Ovary (tissue), 9 donors: Measurements from ENCODE around the gene PTPRN2. TPM values are rescaled to one million over a fixed set of nuclear protein-coding genes. Genes with fewer than 3 reads are reported as not detected.

Experiments used
- DNase-seq, 5 donors: peaks; one replicate each; pipeline ENCODE4 v3.0.0-alpha.2; 2019 to 2020
- H3K27ac ChIP-seq, 2 donors: fragments of 200-600 bp; one replicate each; pipeline versions ENCODE4 v1.5.1 to v1.8.0; 2019 to 2022
- H3K27me3 ChIP-seq: fragments of 200-600 bp; one replicate; pipeline ENCODE4 v1.8.0; 2022
- H3K36me3 ChIP-seq: fragments of 200-600 bp; sonication (generic); one replicate; pipeline ENCODE4 v1.5.1; 2019
- H3K4me1 ChIP-seq: one replicate; pipeline ENCODE4 v1.8.1; 2013; ENCODE audit warnings: mild to moderate bottlenecking, moderate library complexity; ENCODE audit not compliant: insufficient read depth
- H3K4me3 ChIP-seq: fragments of 200-600 bp; sonication (generic); one replicate; pipeline ENCODE4 v1.5.1; 2017
- H3K9me3 ChIP-seq, 2 donors: fragments of 200-600 bp in 1 of 2; sonication (generic) in 1 of 2; one replicate each; pipeline versions ENCODE4 v1.5.1 to v1.8.1; 2013 to 2019; ENCODE audit warnings: mild to moderate bottlenecking in 1 of 2, moderate library complexity in 1 of 2
- EP300 ChIP-seq: sonication (generic); formaldehyde crosslinking; IDR thresholded peaks from one replicate; pipeline ENCODE4 v1.6.1; 2017; ENCODE audit warnings: antibody characterized with exemption
- POLR2A ChIP-seq: fragments of 450-650 bp; IDR thresholded peaks from one replicate; pipeline ENCODE4 v1.6.1; 2017; ENCODE audit warnings: antibody characterized with exemption, mild to moderate bottlenecking, moderate library complexity
- WGBS, 3 donors: extraction: QIAGEN DNeasy Blood & Tissue Kit in 1 of 3; methylation state at CpG; one replicate each; pipeline versions ENCODE4 v1.1.5 to v1.1.7; 2013 to 2017; 5-methylcytosine and 5-hydroxymethylcytosine counted together
- intact Hi-C, 4 donors: fragments of 100-400 bp; cut with DNase I; formaldehyde crosslinking; loops; one replicate each; pipeline versions ENCODE4 v1.11.0 to v1.15.1; 2022 to 2023
- polyA plus RNA-seq, 2 donors: library from polyadenylated mRNA; stranded (reverse); fragments of 200-250 nt in 1 of 2; fragments of 350-450 nt in 1 of 2; fragmentation: Illumina TruSeq in 1 of 2; extraction: RNeasy Lipid Tissue Mini Kit (QIAGEN cat#74804) in 1 of 2; gene quantifications; one replicate each; pipeline ENCODE4 v1.2.3, GENCODE V29; 2013 to 2014
- total RNA-seq, 7 donors: library from RNA; depleted of rRNA in 2 of 7; stranded (reverse); fragments of >200 nt in 2 of 7; fragmentation: NEBNext Ultra II Directional in 3 of 7; extraction: Animal tissue kit (Norgen Biotek cat#: 25700) in 3 of 7; gene quantifications; one replicate each; pipeline versions ENCODE4 v1.1.0 to v1.2.4, GENCODE V29; 2016 to 2023
- TF ChIP-seq, protein P1 (sequence below), 3 donors: fragments of 450-650 bp in 2 of 3; fragments of 200-600 bp in 1 of 3; IDR thresholded peaks; one replicate each; pipeline versions ENCODE4 v1.5.1 to v1.8.0; 2016 to 2022; ENCODE audit warnings: antibody characterized with exemption in 3 of 3, mild to moderate bottlenecking in 1 of 3
- donor health status: DM: no; HTN: no; CAD: no; lungs with moderate emphysema.
- donor health status: DM: no; HTN: no; CAD: no.
- donor health status: Bipolar disorder and iron deficiency.
- donor health status: DM: yes; HTN: yes; CAD: no.
- donor health status: DM: no; HTN: no; CAD: no.
- donor health status: DM: yes; HTN: yes; CAD: no.

PTPRN2 gene
- total and polyA plus RNA-seq, 9 donors = 3.5 to 11.1 (median 5.9) TPM

- H3K36me3 ChIP-seq = no peaks in the 10 kb centered on the region
- no peak overlapping the region for H3K27ac ChIP-seq
- H3K9me3 ChIP-seq = no peaks in the 10 kb centered on the region
- H3K27me3 ChIP-seq = no peaks in the 10 kb centered on the region
- H3K4me3 ChIP-seq = no peak overlapping the region
- no peaks in the 10 kb centered on the region for H3K4me1 ChIP-seq
- WGBS, 3 donors = 83 to 85% (median 84%) methylated on average over 15 of the region's 15 CpGs
- intact Hi-C loops = no loop called here
- TF ChIP-seq, protein P1, sequence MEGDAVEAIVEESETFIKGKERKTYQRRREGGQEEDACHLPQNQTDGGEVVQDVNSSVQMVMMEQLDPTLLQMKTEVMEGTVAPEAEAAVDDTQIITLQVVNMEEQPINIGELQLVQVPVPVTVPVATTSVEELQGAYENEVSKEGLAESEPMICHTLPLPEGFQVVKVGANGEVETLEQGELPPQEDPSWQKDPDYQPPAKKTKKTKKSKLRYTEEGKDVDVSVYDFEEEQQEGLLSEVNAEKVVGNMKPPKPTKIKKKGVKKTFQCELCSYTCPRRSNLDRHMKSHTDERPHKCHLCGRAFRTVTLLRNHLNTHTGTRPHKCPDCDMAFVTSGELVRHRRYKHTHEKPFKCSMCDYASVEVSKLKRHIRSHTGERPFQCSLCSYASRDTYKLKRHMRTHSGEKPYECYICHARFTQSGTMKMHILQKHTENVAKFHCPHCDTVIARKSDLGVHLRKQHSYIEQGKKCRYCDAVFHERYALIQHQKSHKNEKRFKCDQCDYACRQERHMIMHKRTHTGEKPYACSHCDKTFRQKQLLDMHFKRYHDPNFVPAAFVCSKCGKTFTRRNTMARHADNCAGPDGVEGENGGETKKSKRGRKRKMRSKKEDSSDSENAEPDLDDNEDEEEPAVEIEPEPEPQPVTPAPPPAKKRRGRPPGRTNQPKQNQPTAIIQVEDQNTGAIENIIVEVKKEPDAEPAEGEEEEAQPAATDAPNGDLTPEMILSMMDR (IDR thresholded peaks at IDR 0.05) = no peak
- TF ChIP-seq EP300 (no peak), POLR2A (no peak)
- DNase-seq = no peak
Measured at GRCh38 chr7:157637216-157637949, 950.2 kb downstream of the PTPRN2 start.

- H3K9me3 ChIP-seq = no peaks in the 10 kb centered on the region
- no peak for DNase-seq
- H3K4me1 ChIP-seq = no peaks in the 10 kb centered on the region
- WGBS, 3 donors = 82 to 90% (median 89%) methylated on average over 1 of the region's 1 CpG
- no peak for TF ChIP-seq EP300
- no peak for TF ChIP-seq POLR2A
- TF ChIP-seq, protein P1 (IDR thresholded peaks at IDR 0.05) = no peak
- intact Hi-C loops = no loop called here
- H3K27me3 ChIP-seq = no peaks in the 10 kb centered on the region
- no peak overlapping the region for H3K27ac ChIP-seq
- H3K36me3 ChIP-seq = no peaks in the 10 kb centered on the region
- no peak overlapping the region for H3K4me3 ChIP-seq
Measured at GRCh38 chr7:157635669-157636068, 952.0 kb downstream of the PTPRN2 start.

DNA sequence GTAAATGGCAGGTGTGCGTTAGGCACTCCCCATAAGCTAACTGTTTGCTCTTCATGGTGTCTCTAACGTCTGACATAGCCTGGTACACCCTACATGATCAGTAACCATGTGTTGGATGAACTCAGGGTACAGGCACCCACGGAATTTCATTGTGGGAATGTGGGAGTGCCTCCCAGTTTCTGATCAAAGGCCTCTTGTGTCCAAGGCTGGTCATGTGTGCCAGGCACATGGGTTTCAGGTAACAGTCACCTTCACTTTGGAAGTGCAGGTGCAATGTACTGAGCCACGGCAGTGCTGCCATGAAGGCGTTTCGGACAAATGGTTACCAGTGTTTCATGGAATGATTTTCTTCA is 952.5 kb downstream of the PTPRN2 start:
- Histone ChIP-seq H3K4me1 (no peaks in the 10 kb centered on the region), H3K4me3 (no peak overlapping the region), H3K27me3 (no peaks in the 10 kb centered on the region), H3K36me3 (no peaks in the 10 kb centered on the region), H3K27ac (no peak overlapping the region), H3K9me3 (no peaks in the 10 kb centered on the region)
- intact Hi-C loops = no loop called here
- DNase-seq = no peak
- WGBS, 3 donors = 87 to 89% (median 88%) methylated on average over 6 of the region's 6 CpGs
- TF ChIP-seq POLR2A (no peak), EP300 (no peak)
- TF ChIP-seq, protein P1 (IDR thresholded peaks at IDR 0.05) = no peak

GRCh38 chr7:157634401-157635147 is 953.0 kb downstream of the PTPRN2 start:
- Histone ChIP-seq H3K36me3 (no peaks in the 10 kb centered on the region), H3K9me3 (no peaks in the 10 kb centered on the region), H3K4me1 (no peaks in the 10 kb centered on the region), H3K27me3 (no peaks in the 10 kb centered on the region), H3K4me3 (no peak overlapping the region), H3K27ac (no peak overlapping the region)
- intact Hi-C loops = no loop called here
- TF ChIP-seq, protein P1 (IDR thresholded peaks at IDR 0.05) = no peak
- TF ChIP-seq EP300 = no peak
- TF ChIP-seq POLR2A = no peak
- DNase-seq = no peak
- 78 to 80% (median 79%) methylated on average over 24 of the region's 24 CpGs for WGBS, 3 donors
